IPS-11a (cell line): ENCODE data around the gene FUT2.

Experiments
- H3K4me3 ChIP-seq: one replicate; pipeline ENCODE4 v1.5.1; 2013; ENCODE audit warnings: low read depth, low read length, control low read depth

Gene FUT2

DNA sequence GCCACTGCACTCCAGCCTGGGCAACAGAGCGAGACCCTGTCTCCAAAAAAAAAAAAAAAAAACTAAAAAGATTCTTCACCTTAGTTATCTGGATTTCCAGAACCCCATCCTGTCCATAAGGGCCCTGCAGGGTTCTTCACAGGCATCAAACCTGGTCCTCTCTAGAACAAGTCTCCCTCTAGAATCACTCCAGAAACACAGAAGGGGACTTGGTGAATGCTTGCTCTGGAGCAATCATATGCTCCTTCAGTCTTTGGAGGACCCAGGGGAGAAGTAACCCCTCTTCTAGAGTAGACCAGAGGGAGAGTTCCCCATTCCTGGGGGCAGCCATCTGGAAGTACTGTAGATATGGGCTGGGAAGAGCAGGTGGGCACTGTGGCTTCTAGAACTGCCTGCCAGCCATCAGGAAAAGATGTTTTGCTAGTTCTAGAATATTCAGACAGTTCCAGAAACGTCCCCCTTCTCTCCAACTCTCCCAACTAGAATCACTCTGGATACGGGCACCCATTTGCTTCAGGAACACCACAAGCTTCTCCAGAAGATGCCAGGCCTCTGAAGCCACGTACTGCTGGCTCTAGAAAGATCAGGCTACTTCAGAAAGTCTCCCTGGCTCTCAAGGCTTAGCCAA, 53.9 kb downstream of the FUT2 start:
- H3K4me3 ChIP-seq = no peak overlapping the region

DNA sequence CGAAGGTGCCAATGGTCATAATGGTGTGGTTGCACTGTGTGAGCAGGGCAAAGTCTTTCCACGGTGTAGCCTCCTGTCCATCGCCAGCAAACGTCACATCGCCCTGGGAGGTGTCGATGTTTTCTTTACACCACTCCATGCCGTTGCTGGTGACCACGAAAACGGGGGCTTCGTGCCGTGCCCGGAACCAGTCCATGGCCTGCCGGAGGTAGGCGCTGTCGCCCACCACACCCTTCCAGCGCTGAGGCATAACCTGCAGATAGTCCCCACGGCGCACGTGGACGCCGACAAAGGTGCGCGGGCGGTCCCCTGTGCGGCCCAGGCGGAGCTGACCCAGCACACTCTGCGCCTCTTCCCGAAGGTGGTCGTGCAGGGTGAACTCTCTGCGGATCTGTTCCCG, 54.6 kb downstream of the FUT2 start:
- H3K4me3 ChIP-seq = no peak overlapping the region

DNA sequence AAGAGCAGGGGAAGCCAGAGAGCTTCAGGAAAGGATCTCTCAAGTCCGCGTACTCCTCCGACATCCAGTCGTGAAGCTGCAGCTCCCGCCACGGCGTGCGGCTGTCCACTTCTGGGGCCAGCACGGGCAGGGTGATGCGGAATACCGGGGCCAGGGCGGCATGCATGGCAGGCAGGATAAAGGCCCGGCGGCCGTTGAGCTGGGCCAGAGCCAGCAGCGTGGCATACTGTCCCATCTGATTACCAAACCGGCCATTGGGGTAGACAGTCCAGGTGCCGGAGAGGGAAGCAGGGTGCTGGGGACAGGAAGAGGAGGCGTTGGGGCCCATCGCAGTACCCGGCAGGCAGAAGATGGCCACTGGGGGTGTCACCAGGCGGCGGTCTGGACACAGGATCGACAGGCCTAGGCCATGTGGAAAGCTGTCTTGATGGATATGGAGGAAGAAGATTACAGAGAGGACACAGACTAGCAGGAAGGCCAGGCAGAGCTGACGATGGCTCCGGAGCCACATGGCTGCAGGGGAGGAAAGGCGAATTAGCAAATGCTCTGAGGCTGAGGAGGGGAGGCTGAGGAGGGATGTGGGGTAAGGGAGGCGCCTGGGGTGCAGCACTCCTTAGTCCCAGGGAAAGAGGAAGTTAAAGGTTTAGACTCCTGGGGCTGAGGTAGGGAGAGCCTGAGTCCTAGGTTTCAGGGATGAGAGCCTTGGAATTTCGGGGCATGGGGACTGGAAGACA, 55.2 kb downstream of the FUT2 start:
- H3K4me3 ChIP-seq = no peak overlapping the region

GRCh38 chr19:48751845-48752495, 56.2 kb downstream of the FUT2 start:
- peak overlapping the region; percentile 90 for H3K4me3 ChIP-seq

DNA sequence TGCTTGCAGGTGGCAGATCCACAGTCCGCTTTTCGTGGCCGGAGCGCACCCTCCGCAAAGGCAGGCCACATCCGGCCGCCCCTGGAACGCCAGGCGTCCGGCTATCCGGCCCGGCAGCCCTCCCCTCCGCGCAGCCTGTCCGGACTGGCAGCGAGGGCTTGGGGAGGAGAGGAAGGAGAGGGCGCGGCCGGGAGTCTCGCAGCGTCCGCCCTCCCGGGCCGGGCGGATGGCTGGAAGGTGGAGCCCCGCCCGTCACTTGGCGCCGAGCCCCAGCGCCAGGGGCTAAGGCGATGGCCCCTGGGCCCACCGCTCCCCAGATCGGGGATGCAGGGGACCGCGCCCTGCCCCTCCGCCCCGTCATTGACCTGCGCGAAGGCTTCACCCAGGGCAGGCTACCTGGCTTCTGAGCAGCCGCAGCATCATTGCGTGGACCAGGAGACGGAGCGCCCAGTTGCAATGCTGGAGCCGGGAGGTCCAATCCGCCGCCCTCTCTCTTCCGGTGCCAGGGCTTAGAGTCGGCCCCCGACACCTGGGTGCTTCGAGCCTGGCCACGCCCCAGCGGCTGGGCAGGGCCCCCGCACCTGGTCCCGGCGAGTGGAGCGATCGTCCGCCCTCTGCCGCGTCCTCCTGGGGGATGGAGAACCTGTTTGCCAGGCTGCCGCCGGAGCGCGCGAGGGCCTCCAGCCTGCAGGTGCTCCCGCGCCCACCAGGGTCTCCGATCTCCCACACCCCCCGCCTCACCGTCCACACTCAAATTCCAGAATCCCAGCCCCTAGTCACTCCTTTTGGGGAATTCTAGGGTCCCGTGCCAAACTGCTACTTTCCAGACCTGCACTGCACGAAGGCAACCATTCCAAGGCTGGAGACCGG, 57.0 kb downstream of the FUT2 start, which contains the start of gene FUT1:
FUT1 (minus strand) TSS at position 146 of the 870 bp plus-strand sequence. CDS start 1,360 bp downstream, outside the sequence.
- H3K4me3 ChIP-seq = peak within 1 kb of the TSS; percentile 90

DNA sequence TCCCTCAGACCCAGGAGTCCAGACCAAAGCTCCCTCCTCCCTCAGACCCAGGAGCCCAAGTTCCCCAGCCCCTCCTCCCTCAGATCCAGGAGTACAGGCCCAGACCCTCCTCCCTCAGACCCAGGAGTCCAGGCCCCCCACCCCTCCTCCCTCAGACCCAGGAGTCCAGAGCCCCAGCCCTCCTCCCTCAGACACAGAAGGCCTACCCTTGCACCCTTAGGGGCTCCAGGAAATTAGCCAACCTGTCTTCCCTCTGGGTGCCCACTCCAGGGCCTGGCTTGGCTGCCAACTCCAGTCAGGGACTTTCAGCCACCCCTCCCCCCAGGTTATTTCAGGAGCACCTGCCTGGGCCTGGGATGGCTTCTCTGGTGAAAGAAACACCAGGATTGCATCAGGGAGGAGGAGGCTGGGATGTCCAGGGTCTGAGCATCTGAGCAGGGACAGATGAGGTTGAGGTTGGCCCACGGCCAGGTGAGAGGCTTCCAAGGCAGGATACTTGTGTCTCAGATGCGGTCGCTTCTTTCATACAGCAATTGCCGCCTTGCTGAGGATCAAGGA, 59.4 kb downstream of the FUT2 start, which contains the start of gene FGF21:
FGF21 (plus strand) TSS at position 441 of the 558 bp plus-strand sequence. CDS start 713 bp downstream, outside the sequence.
- H3K4me3 ChIP-seq = no peak within 1 kb of the TSS
